Measurements from ENCODE around the gene FCN1.

Gene FCN1

DNA sequence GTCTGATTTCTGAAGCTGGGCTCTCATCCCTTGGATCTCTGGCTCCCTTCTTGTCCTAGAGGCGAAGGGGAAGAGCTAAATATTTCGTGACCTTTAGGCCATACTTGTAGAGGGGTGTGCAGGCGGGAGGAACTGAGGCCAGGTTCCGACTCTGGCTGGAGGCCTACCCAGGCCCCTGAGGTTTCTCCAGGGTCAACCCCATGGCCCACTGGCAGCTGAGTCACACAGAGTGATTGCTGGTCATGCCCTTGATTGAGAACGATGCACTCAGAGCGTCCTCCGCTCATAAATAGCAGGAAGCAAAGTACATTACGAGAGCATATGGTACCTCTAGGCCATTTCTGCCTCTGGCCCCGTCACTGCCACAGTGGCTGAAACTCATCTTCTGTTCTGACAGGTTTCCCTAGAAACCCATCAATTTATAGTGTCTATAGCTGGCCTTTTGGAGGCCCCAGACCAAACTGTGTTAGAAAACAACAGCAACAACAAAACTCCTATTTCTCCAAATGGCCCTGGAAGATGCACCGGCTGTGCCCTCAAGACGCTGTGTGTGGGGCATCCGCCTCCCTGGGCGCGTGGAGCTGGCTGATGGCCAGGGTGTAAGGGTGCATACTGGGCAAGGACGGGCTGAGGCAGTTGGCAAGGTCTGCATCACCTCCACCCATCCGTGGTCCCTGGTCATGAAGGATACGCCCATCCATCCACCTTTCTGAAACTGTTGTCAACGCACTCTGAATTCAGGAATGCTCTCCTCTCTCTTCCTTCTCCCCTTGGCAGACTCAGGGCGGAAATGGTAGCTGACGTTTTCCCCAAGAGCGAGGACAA is 32.9 kb upstream of the FCN1 start:
- DNase-seq, result no peak

DNA sequence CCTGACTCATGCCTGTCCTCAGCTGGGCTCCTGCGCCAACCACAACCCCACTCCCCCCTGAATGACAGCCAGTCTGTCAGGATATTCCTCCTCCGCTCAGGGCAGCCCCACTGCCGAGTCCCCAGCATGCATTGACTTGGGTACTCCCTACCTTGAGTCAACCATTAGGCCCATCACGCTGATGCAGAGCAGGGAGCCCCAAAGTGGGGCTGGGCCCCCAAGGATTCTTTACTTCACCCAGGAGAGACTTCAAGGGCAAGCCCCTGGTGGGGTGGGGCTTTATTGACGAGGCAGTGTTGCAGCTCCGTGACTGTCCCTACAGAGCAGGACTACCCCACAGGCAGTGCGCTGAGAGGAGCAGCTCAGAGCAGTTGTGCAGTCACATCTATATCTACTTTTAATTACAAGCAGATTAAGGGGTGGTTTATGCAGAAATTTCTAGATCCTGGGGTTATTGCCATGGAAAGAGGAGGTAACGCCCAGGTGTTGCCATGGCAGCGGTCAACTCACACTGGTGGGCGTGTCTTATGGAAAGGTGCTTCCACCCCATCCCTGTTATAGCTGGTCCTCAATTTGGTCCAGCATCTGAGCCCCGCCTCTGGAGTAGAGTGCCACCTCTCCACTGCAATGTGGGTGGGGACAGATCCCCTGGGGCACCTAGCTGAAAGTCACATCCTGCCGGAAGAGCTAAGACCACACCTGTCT is 32.1 kb upstream of the FCN1 start:
- DNase-seq, result no peak

DNA sequence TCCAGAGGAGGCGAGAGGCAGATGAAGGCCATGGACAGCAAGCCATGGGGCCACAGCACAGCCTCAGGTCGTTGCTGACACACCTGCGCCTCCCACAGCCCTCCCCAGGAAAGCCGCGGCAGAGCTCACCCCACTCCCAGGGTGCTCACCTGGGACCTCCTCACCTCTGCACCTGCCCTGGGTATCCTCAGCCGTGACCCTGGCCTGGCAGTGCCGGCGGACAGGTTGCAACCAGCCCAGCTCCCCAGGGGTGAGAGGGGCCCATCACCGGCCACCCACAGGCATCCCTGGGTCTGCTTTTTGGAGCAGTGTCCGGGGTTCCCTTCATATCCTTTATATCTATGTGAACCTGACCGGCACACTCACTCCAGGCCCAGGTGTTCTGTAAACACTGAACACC is 30.4 kb upstream of the FCN1 start:
- DNase-seq, result no peak

DNA sequence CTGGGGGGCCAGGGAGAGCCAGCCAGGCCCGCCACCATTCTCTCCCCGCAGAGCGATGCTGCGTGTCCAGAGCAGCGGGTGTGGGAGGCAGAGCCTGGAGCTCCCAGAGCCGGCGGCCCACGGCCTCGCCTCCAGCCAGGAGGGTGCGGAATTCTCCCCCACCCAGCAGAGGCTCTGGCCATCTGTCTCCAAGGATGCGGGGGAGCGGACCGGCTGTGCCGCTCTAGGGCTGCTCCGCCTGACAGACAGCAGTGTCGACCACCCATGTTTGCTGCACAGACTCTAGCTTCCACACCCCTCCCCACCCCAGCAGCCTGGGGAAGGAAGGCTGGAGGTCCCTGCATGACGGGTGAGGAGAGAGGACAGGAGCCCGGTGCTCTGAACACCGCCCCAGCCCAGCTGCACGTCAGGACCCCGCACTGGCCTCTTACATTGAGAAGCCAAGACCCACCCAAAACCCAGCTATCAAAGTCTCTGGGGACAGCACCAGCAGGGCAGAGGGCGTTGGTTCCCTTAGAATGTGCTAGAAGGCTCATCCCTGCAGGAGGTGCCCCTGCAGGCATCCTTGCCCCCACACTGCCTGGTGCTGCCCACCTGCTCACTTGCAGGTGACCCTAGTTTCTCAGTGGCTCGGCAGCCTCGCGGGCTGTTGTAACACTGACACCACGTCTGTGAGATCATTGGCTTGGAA is 29.7 kb upstream of the FCN1 start:
- DNase-seq, result no peak

DNA sequence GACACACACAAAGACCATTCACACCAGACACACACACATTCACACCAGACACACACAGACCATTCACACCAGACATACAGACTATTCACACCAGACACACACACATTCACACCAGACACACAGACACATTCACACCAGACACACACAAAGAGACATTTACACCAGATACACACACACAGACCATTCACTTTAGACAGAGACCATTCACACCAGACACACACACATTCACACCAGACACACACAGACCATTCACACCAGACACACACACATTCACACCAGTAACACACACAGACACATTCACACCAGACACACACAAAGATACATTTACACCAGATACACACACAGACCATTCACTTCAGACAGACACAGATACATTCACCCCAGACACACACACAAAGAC is 29.0 kb upstream of the FCN1 start:
- no peak for DNase-seq

GRCh38 chr9:134945509-134946275 is 28.0 kb upstream of the FCN1 start:
- DNase-seq, result no peak

DNA sequence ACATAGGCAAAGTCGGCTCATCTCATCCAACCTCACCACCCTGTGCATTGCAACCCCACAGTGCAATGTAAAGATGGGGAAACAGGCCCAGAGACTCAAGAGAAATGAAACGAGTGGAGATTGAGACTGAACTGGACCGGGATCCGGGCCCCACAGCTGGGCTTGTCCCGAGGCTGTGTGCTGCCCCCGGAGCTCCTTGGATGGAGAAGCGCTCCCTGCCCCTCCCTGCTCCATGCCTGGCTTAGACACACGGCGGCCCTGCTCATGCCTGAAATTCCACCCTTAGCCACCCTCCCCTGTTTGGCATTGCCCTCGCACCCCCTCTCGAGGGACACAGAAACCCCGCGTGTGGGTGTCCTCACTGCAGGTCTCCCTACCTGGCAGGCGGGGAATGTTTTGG is 27.2 kb upstream of the FCN1 start:
- DNase-seq, result no peak

DNA sequence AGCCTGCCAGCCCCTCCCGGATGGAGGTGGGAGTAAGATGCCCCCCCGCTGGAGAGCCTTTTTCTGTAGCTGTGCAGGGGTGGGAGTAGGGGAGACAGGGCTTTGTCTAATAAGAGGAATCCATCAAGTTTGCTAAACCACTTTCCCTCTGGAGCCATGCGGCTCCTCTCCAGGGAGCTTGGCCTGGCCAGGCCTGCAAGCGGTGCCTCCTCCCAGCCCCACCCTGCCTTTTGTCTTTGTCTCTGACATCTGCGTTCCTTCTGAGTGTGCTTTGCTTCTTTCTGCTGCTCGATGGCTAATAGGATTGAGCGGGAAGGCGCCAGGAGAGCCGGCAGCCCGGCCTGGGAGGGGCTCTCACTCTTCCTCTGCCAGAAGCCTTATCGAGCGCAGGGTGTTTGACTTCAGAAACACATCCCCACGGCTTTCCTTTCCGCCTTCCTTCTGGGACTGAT is 26.7 kb upstream of the FCN1 start:
- DNase-seq, result peak; percentile 12

DNA sequence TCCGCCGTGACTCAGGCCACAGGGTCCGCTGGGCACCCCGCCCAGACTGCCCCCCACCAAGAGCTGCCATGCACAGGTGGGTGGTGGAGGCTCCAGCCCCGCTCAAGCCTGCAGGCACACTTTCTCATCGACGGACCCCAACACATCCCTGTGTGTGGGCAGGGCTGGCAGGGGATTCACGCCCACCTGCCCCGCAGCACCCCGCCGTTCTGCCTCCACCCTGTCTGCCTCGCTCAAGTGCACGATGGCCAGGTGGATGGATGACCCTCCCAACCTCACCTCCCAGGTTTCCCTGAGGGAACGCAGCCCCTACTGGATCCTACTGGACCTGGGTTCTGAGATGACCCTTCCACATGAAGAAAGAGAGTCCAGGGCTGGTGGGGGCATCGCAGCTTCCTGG is 26.1 kb upstream of the FCN1 start:
- no peak for DNase-seq

GRCh38 chr9:134943411-134943810 is 25.7 kb upstream of the FCN1 start:
- no peak for DNase-seq

DNA sequence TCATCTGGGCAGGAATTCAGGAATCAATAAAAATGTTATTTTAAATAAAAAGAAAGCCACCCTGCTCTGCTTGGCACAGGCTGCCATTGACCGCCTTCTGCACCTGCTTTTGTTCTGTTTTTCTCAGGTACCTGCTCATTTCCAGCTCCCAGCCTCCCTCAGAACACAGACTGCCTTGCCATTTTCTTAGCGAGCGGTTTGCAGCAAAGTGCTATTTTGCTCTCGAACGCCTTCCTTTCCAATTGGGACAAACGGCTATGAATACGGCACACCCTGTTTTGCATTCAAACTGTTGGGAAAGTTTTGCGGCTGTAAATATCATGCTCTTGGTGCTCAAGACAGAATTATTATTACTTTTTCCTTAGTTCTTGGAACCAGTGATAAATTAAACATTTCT is 25.1 kb upstream of the FCN1 start:
- no peak for DNase-seq

- no peak for DNase-seq
Observed at GRCh38 chr9:134942011-134942787, 24.5 kb upstream of the FCN1 start.

- DNase-seq, result no peak
Observed at GRCh38 chr9:134940236-134941208, 22.8 kb upstream of the FCN1 start.

- DNase-seq, result no peak
Observed at GRCh38 chr9:134939836-134940235, 22.1 kb upstream of the FCN1 start.

DNA sequence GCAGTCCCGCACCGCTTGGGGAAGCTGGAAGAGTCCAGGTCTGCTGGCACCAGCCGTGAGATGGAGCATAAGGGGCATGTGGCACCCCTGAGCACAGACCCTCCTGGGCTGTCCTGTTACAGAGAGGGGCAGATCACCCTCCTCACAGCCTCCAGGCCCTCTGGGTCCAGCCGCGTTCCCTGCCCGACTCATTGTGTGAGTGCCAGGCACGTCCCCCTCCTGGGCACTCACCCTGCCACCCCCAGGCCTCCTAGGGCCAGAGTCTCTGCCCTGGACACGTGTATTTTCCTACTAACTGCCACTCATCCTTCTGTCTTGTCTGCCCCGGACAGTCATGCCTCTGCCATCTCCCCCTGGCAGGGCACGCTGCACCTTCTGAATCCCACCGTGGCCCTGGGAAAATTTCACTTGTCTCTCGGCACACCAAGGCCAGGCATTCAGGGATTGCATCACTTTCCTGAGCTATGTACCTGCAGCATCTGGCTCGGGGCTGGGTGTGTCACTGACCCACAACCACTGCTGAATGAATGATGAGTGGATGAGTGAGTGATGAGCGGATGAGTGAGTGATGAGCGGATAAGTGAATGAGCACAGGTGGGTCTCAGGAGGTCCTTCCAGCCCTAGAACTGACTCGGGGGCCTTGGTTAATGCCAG is 21.5 kb upstream of the FCN1 start:
- no peak for DNase-seq

GRCh38 chr9:134938346-134939079 is 20.8 kb upstream of the FCN1 start:
- no peak for DNase-seq

GRCh38 chr9:134937566-134938345 is 20.0 kb upstream of the FCN1 start:
- no peak for DNase-seq

- DNase-seq, result no peak
Observed at GRCh38 chr9:134937164-134937555, 19.4 kb upstream of the FCN1 start.

All from DMS79 (cell line).